ENCODE results near the gene SLK.
A peak's percentile ranks its signal among the peaks of the same experiment; 100 is the strongest.

Gene SLK

DNA sequence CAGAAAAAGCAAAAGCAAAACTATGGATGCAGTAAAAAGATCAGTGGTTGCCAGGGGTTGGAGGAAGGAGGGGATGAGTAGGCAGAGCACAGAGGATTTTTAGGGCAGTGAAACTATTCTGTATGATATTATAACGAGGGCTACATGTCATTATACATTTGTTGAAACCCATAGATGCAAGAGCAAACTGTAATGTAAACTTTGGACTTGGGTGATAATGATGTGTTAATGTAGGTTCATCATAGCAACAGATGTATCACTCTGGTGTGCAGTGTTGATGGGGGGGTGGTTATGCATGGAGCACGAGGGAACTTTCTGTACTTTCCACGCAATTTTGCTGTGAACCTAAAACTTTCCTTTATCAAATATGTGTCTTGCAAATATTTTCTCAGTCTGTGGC is 23.2 kb downstream of the SLK start:
- DNase-seq (ENCODE audit: low spot score): no peak

DNA sequence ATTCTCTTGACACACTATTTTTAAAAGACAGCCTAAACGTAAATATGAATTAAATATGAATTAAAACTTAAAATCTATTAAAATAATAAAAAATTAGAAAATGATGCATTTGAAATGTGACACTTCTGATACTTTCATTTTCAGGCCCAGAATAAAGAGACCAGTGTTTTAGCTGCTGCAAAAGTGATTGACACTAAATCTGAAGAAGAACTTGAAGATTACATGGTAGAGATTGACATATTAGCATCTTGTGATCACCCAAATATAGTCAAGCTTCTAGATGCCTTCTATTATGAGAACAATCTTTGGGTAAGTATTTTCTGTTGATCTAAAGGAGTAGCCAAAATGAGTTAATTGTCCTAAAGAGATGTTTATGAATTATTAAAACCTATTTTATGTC is 23.6 kb downstream of the SLK start:
- no peak for DNase-seq (ENCODE audit: low spot score)

DNA sequence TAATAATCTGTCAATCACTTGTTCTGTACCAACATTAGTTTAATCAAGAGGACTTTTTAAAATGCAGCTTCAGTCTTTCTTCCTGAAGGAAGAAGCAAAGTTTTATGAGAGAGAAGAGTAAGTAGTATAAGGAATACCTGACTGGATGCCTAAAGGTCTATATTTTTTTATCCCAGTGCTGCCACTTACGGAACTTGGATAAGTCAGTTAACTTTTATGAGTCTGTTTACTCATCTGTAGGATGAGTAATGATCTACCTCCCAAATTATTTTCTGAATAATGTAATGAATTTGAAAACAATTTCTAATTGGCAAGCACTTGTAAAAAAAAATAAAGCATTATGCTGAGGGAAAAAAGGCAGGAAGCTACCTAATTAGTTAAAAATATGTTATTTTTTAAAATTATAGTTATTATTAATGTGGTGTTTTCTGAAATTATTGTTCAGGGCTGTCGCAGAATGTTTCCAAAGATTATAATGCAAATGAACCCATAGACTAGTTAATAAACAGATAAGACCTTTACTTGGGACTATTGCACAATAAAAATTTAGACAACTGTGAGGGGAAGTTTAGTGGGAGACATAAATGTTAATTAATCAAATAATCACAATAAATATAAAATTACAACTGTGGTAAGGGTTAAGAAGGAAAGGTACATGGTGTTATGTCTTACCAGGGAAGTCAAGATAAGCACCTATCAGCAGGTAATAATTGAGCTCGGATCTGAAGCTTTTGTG is 24.6 kb downstream of the SLK start:
- DNase-seq (ENCODE audit: low spot score): no peak

DNA sequence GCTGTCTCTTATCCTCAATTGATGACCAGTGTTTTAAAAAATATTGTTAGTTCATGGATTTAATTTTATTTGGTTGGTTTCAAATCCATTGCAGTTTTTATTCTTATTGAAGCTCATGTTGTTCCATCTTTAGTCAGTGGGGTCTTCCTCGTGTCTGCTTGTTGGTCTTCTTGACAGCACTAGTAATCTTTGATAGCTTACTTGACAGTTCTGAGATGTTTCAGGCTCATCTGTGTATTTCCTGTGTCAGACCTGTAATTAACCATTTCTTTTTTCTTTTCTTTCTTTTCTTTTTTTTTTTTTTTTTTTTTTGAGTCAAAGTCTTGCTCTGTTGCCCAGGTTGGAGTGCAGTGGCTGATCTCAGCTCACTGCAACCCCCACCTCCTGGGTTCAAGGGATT is 28.2 kb downstream of the SLK start:
- no peak for DNase-seq (ENCODE audit: low spot score)

DNA sequence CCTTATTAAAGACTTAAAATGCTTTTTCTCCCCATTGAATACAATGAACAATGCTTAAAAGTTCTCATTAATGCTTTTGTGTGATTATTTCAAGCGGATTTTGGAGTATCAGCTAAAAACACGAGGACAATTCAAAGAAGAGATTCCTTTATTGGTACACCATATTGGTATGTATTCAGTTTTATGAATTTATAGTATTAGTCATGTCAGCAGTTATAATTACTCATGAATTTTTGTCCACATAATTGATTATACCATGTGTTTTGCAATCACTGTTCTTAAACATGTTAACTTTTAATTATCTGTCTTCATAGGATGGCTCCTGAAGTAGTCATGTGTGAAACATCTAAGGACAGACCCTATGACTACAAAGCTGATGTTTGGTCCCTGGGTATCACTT is 31.9 kb downstream of the SLK start:
- no peak for DNase-seq (ENCODE audit: low spot score)

DNA sequence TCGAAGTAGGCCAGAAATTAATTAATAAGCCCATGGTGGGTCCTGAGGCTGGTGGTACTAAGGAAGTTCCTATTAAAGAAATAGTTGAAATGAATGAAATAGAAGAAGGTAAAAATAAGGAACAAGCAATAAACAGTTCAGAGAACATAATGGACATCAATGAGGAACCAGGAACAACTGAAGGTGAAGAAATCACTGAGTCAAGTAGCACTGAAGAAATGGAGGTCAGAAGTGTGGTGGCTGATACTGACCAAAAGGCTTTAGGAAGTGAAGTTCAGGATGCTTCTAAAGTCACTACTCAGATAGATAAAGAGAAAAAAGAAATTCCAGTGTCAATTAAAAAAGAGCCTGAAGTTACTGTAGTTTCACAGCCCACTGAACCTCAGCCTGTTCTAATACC is 36.0 kb downstream of the SLK start:
- DNase-seq (ENCODE audit: low spot score): no peak

DNA sequence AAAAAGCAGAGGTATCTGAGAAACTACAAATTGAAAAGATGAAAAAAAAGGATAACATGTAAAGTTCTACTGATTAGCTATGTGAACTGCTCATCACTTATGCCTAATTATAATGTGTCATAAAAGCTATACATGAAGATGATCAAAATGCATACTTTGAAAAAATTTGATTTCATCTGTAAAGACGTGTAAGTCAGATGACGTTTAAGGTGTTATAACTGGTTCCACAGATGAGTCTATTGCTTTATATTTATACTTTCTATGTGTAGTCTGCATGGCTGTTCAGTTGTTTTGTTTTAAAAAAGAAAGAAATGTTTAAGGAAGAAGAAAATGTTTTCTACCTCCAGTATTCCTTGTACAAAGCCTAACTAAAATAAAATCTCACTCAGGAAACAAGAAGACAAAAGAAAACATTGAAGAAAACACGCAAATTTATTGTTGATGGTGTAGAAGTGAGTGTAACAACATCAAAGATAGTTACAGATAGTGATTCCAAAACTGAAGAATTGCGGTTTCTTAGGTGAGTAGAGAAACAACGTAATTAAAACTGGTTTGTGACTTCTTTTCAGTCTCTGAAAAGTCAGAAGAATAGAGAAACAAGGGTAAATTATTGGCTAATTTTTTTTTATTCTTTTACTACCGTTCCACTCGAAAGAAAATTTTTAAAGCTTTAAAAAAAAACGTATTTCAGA is 38.4 kb downstream of the SLK start:
- DNase-seq (ENCODE audit: low spot score): no peak

DNA sequence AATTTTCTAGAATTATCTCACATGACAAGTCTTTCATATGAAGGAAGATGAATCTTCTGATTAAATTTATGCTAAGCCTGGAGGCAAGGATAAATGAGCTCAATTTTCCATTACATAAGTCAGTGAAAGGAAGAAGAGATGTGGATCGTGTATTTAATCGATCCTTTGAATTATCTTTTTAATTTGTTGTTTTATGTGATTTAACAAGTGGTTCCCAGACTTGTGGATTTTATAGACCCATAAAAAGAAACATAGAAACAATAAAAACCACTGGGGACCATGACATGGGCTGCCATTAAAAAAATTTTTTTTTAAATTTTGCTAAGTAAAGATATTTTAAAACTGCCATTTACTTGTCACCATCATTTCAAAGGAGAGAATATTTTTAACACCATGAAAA is 45.0 kb downstream of the SLK start:
- DNase-seq (ENCODE audit: low spot score): no peak

DNA sequence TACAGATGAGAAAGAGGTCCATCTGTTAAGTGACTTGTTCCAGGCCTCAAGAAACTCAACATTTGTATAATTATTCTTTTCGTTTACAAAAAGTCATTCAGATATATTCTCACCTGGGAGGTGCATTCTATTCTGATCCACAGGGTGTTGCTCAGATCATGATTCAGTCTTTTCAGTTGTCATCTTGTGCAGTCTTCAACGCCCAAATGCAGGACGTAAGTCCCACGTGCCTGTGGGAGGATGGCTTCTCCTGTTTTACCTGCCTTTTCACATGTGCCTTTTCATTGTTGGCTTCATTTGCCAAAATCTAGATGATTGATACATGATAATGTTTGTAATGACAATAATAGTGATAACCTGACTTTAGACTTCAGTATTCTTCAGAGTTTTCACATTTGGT is 46.5 kb downstream of the SLK start:
- no peak for DNase-seq (ENCODE audit: low spot score)

DNA sequence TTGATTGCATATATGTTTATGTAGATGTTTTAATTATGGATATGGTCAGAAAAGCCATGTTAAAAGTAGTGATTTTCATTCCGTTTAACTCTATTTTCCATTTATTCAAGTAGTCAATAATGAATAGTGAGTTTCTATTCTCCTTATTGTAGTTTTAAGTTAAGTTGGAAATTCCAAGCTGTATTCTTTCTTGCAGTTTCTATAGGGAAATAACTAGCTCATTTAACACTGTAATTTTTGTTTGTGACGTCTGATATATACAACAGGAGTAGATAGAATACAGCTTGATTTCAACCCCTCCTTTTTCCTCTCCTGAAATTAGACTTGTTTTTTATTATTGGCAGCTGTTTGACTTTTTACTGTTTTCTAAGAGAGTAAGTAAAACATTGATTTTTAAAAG is 47.2 kb downstream of the SLK start:
- DNase-seq (ENCODE audit: low spot score): no peak

DNA sequence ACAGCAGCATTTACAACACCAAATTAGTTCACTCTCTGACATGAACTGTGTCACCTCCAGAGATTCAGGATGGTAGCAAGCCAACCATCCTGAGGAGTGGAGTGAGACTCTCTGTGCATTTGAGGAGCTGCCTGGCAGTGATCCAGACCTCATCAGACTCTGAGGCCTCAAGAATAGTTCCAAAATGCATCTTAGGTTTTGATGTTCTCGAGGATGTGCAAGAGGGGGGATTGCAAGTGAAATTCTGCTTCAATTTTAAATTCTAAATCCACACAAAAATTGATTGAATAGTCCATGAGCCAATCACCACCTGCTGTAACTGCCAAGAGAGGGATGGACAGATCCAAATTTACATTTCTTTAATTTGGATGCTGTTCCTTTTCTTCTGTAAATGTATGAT is 49.7 kb downstream of the SLK start:
- DNase-seq (ENCODE audit: low spot score): no peak

DNA sequence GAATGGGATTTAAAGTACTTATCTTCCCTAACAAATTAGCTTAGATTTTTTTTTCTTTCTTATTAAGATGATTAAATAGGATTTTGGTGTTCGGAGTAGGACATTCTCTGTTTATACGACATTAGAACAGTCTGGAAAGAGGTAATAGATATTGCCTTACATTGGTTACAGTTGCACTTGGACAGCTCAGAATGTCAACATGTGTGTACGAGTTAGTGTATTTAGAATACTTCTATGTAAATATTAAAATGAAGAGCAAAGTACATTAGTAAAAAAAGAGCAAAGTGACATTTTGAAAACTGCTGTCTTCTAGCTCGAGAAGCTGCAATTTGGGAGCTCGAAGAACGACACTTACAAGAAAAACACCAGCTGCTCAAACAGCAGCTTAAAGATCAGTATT is 51.5 kb downstream of the SLK start:
- DNase-seq (ENCODE audit: low spot score): no peak

DNA sequence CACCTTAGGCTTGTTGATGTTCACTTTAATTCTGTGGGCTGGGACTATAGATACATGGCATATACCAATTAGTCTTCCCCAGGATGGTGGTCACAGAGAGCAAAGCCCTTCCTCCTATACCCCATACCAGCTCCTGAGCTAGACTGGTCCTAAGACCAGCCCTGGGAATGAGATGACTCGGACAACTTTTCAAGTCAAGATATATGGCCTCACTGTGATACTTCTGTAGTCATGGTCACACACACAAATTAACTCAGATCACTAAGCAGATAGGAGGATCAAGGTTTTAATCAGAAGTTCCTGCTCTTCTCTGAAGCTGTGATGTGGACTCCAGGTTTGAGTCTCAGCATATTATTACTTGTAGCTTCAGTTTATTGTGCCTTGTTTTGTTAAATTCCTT is 53.1 kb downstream of the SLK start:
- no peak for DNase-seq (ENCODE audit: low spot score)

DNA sequence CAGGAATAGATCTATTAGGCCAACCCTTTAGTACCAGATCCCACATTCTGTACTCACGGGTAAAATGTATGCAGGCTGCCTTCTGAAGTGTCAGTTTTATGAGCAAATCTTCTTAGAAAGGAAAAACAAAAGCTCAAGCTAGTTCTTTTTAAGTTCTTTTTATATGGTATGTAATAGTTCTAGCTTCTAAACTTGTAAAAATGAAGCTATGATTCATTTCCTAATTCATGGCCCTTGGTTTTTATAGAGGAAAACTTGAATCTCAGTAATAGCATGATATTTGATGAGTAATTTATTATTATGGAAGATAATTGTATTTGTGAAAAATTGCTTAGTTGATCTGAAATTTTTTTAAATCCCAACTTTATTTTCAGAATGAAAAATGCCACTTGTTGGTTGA is 54.3 kb downstream of the SLK start:
- DNase-seq (ENCODE audit: low spot score): no peak

DNA sequence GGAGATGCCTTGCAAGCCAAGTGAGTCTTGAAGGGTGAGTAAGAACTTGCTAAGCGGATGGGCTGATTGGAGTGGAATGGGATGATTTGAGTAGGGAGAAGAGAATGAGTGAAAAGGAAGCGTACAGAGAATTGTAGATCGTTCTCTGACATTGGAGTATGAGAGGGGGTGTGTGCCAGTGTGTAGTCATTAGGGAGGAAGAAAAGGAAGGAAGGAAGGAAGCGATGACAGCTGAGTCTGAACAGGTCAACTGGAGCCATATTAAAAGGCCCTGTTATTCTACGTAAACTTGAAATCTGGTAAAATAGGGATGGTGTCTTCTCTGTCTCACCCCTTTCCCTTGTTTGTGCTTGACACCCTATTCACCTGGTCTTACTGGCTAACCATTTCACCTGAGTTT is 55.1 kb downstream of the SLK start:
- DNase-seq (ENCODE audit: low spot score): no peak

DNA sequence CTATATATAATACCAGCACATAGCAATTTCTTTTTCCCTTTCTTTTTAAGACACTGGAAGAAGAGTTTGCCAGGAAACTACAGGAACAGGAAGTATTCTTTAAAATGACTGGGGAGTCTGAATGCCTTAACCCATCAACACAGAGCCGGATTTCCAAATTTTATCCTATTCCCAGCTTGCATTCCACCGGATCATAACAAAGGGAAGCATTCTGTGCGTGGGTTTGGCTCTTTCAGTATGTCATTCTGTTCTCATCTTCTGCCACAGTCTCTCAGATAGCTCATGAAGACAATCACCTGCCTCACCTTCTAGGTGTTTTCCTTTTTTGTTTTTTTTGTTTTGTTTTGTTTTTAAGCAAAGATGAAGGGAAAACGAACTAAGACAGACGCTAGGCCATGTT is 58.6 kb downstream of the SLK start:
- no peak for DNase-seq (ENCODE audit: low spot score)

DNA sequence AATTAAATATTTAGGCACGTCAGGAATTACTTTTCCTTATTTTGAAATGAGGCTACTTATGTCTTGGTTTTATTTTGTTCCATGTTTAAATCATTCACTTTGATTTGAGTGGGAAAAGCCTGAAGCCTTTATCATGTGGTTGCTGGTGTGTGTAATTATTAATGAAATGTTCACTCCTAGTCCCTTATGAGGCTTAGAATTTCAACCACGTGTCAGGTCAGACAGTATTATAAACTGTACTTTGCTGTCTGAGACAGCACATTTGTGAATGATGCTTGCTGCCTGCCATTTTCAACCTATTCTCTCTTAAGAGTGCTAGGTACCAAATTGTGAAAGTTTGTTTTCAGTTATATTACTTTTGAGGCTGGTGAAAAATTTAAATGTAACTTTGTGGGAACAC is 59.8 kb downstream of the SLK start:
- no peak for DNase-seq (ENCODE audit: low spot score)

DNA sequence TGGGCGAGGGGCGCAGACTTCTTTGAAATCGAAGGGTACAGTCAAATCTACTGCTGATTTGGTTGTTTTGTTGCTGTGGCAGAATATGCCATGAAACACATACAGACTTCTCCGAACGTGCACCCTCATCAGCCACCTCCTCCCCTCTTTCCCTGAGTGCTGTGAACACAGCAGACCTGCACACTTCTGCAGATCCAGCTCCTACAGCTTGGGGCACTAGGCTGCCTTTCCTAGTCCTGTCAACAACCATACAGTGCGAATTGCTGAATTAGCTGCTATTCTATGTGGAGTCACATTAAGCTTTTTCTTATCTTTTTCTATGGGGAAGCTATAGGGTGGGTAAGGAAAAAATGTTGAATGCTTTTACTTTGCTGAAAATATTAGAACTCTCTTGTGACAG is 61.2 kb downstream of the SLK start:
- DNase-seq (ENCODE audit: low spot score): peak; percentile 79

DNA sequence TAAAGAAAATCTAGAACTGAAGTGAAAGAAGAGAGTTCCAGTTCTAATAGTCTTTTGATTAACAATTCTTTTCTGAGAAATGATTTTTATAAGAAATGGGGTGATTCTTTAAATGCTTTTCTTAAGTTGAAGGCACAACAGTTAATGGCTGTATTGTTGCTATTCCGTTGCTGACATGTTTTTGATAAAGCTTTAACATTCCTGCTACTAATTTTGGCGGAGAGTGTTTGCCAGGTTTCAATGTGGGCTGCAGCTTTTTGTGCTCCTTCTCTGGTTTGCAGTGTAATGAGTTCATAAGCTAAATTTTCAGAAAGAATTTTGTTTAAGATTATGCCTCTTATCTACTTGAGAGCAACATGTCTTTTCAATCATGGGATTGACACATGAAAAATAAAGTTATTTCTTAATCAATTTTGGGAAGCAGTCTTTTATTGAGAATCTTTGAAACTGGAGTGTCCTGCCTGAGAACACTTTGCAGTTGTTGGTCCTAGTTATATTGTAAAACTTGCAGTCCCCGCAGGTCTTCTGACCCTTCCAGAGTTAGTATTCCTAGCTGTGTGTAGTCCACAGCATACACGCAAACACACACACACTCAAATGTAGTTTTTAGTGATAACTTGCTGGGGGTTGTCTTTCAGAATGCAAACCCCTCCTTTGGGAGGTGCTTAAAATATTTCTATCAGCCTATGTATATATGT is 62.0 kb downstream of the SLK start:
- DNase-seq (ENCODE audit: low spot score): no peak

DNA sequence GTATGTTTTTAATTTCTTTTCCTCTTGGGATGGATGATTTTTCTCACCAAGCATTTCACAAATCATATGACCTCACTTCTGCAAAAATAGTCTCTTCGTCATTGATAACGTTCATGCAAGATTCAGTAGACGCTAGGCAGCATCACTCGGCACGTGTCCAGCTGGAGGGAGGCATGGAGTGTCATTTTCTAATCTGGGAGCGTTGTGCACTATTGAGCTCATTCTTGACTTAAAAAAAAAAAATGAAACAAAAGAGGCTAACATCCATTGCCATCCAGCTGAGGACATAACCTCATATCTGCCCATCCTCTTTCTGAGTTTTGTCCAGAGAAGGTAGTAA is 62.6 kb downstream of the SLK start:
- peak; percentile 91 for DNase-seq (ENCODE audit: low spot score)

DNA sequence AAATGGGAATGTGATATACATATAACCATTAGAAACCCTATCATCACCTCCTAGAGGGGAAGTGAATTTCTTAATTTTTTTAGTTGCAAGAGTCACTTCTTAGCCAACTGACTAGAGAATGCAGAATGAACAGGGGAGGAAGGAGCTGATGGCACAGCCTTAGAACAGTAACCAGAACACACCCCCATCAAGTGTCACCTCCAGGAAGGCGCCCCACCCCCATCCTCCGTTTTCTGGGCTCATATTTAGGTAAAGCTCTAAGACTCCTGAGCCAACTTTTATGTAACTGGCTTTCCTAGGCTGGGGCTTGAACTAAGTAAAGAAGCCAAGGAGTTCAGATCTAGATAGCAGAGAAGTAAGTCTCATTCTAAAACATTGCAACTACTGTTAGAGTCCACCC is 64.7 kb downstream of the SLK start:
- no peak for DNase-seq (ENCODE audit: low spot score)

DNA sequence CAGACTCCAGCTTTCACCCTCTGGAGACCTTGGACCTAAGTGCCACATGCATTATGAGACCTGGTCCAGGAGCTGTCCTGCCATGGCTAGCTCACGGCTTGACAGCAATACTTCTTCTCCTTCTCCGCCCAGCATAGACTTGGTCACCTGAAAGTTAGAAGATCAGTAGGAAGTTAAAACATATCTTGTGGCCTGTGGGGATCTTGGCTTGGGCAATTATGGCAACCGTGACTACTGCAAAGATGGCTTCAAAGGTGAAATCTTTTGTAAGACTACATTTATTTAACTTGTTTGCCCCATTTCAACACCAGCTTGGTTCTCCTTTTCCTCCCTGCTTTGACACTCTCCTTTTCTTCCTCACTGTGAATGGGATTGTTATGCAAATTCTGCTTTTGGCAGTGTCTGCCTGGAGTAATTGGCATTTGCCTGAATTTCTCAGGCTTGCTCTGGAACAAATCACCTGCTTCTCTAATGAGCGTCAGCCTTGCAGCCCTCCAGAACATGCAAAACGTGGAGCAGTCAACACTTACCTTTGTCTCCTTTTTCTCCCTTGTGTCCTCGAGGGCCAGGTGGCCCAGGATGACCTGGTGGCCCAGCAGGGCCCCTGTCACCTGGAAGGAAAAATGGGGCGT is 65.3 kb downstream of the SLK start:
- DNase-seq (ENCODE audit: low spot score): peak; percentile 54

DNA sequence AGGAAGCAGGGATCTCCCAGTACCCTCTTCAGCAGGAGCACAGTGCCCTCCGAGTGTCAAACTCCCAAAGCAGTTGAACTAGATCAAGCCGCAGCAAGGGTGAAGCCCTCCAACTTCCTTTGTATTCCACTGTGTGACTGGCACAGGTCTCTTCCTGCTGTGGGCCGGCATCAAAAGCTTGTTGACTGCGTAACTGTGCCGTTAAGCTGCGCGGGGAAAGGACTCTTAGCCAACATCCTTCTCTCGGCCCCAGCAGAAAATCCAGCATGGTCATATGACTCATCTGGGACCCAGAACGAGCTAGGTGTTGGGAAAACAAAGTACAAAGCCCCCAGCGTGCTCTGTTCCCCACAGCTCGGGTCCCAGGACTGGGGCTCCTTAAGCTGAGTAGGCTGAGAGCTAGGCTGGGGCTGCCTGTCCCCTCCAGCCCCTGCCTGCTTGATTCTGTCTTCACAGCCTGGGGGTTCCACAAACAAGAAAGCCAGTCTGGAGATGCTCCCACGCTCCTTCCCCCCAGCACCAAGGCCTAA is 66.5 kb downstream of the SLK start:
- DNase-seq (ENCODE audit: low spot score): peak; percentile 46
